Myocyte (in vitro differentiated cells): Measurements from ENCODE around the gene GIPC2. TPM values are rescaled to one million over a fixed set of nuclear protein-coding genes. Genes with fewer than 3 reads are reported as not detected.
"Not testable (repeated sequence)": the region's sequence is repeated elsewhere in the genome, so short reads cannot be mapped to it uniquely, and the experiment has no call there.

ENCODE experiments used
- DNase-seq: peaks from one replicate; pipeline ENCODE4 v3.0.0-alpha.2; 2012; ENCODE audit warnings: low read depth
- total RNA-seq: library from RNA; depleted of rRNA; stranded (reverse); fragments of >200 nt; gene quantifications from 2 replicates; pipeline ENCODE4 v1.2.3, GENCODE V29; 2014

The GIPC2 gene
- total RNA-seq, 1 donor from 2014 or later: 2.3 TPM

DNA sequence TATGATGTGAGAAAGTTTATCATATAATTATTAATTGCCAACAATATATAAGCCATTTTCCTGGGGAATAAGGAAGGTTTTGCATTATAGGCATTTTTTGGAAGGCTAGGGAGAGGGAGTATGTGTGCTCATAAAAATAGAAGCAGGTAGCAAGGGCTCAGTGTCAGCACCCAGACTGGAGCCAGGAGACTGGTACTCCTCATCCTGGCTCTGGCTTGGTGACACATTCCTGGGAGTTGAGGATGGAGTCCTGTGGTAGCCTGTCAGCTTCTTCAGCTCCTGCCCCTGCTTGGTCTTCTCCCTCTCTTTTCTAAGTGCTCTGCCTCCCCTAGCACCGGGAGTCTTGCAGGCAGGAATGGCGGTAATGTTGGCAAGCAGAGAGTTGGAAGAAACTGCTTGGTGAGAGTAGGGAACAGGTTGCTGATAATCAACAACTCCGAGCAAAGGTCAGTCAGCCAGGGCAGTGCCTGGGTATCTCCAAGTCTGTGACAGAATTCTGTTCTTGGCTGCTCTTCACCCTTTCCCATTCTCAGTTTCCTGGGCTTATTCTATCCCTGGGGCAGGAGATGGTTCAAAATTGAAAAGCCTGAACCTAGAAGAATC is 23.0 kb downstream of the GIPC2 start:
- DNase-seq: no peak

DNA sequence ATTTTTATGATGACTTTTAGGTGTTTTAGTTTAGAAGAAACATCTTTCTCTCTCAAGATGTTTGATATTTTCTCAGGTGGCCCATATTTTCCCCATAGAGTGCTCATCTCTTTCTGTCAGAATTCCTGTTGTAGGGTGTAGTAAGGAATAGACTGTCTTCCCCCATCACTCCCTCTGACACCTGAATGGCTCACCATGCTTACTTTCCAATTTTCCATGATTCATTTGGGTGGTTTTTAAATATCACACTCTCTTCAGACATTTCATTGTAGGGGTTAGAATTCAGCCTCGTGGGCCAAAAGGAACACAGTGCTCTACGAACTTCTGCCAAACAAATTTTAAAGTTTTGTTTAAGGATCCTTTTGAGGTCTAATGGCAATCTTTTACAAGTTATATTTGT is 24.0 kb downstream of the GIPC2 start:
- DNase-seq: no peak

GRCh38 chr1:78070210-78070609 is 24.4 kb downstream of the GIPC2 start:
- DNase-seq: no peak

DNA sequence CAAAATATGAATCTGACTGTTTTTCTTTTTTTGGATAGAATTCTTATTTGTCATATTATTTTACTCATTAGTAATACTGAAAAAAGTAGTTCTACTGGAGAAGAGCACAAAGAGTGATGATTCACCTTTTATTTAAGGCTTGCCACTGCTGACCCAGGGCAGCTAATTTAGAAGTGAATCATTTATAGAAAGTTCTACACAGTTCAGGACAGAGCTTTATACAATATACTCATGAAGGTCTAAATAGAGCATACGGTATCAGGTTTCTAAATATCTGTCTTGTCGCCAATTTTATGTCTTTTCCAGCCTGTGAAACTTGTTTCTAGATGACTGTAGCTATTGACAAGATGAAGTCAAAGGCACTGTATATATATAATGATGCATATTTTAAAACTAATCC is 25.0 kb downstream of the GIPC2 start:
- peak; percentile 83 for DNase-seq

GRCh38 chr1:78071696-78072095 is 25.9 kb downstream of the GIPC2 start:
- no peak for DNase-seq

DNA sequence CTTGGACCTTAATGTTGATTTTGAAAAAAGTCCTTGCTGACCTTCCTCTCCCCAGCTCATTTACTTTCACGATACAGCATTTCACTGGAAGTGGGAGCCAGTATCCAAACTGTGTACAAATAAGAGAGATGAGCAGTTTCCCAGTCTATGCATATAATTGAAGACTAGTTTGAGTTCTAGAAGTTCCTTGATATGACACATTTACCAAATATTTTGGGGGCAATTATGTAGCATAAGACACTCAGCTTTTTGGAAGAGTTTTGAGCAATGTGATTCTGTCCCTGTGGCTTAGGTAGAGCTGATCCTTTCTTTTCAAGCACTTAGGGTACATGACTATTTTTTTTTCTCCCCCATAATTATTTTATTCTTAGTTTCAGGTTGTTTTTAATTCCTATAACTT is 26.4 kb downstream of the GIPC2 start:
- no peak for DNase-seq

DNA sequence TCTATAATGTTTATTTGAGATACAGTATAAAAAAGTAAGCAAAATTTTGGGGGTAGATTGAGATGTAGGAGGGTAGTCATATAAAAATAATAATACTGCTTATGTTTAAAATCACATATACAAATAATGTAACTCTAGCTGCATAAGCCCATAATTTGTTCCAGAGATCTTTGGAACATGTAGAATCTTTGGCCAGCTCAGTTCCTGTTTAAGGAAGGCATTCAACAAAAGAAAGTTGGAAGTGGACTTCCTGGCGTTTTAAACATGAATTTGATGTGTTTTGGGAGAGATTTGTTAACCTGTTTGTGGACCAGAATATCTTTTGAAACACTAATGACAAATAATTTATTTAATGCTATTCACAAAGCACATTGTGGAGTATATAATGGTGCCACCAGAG is 27.7 kb downstream of the GIPC2 start:
- DNase-seq: no peak

GRCh38 chr1:78075621-78076020 is 29.9 kb downstream of the GIPC2 start:
- DNase-seq: no peak

DNA sequence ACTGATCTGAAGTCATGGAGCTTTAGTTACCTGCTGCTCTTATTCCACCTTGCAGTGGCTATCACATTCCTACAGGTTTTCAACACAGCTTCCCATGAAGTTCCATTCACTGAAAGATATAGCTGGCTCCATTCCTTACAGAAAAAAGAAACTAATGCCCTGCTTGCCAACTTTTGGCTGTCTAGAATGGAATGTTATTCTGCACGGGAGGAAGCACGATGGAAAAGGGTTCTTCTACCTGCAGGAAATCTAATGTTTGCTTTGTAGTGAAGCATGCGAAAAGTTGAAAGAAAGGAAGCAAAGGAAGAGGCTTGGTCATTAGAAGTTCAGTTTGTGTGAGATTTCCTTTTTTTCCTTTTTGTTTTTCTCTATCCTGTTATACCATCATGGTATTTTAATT is 32.6 kb downstream of the GIPC2 start:
- DNase-seq: no peak

- no peak for DNase-seq
These were observed 33.8 kb downstream of the GIPC2 start for GRCh38 chr1:78079580-78079979.

DNA sequence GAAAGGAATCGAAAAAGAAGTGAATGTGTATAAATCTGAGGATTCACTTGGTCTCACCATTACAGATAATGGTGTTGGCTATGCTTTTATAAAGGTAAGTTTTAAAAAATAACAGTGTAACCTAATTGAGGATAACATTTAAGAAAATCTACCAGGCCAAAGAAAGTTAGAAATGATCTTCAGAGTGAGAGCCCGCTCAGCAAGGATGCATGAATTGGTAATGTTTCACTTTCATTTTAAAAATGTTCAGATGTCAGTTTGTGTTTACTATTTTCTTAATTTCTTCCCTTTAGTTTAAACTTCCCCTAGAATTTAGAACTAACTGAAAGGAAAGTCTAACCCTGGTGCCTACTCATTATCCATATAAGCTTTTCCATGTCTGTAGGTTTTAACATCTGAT is 35.0 kb downstream of the GIPC2 start:
- DNase-seq: no peak

DNA sequence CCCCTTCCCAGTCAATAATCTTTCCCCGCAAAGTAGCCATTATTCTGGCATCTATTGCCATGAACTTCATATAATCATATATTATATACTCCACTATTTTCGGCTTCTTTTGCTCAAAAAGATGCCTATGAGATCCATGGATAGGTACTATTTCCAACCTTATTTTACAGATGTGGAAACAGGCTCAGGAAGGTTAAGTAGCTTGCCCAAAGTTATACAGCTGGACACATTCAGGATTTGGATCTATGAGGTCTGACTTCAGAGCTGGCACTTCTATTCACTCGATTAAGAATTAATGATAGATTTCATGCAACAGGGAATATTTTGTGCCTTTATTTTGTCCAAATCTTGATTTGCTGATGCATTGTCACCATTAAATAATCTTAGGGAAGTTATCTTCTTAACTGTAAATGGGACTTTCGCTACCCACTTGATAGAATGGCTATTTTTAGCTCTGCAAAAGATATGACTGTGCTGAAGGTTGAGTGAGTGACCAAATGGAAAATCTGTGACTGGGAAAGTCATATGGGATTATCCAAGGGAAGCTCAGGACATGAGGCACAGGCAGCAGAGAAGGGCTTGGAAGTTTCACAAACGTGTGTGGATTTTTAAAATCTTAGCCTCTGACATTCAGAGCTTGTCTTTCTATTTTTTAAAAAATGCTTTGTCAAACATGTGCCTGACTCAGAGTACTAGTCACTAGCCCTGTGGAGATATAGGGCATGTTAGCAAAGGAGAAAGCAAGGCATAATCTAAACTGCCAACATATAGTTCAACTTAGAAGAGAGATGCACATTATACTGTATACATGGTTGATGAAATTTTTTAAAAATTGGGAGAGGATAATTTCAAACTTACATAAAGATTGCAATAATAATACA is 36.5 kb downstream of the GIPC2 start:
- DNase-seq: peak; percentile 91

DNA sequence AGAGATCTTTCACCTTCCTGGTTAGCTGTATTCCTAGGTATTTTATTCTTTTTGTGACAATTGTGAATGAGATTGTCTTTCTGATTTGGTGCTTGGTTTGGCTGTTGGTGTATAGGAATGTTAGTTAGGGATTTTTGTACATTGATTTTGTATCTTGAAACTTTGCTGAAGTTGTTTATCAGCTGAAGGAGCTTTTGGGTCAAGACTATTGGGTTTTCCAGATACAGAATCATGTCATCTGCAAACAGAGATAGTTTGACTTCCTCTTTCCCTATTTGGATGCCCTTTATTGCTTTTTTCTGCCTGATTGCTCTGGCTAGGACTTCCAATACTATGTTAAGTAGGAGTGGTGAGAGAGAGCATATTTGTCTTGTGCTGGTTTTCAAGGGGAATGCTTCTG is 38.9 kb downstream of the GIPC2 start:
- DNase-seq: not testable (repeated sequence)

DNA sequence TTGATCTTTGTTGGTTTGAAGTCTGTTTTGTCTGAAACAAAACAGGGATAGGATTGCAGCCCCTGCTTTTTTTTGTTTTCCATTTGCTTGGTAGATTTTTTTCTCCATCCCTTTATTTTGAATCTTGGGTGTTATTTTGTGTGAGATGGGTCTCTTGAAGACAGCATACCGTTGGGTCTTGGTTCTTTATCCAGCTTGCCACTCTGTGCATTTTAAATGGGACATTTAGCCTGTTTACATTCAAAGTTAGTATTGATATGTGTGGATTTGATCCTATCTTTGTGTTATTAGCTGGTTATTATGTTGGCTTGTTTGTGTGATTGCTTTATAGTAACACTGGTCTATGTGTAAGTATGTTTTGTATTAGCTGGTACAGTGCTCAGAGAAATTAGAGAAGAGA is 40.9 kb downstream of the GIPC2 start:
- DNase-seq: no peak

DNA sequence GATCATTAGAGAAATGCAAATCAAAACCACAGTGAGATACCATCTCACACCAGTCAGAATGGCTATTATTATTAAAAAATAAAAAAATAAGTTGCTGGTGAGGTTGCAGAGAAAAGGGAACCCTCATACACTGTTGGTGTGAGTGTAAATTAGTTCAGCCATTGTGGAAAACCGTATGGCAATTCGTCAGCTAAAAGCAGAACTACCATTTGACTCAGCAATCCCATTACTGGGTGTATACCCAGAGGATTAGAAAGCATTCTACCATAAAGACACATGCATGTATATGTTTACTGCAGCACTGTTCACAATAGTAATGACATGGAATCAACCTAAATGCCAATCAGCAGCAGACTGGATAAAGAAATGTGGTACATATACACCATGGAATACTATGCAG is 42.2 kb downstream of the GIPC2 start:
- no peak for DNase-seq

GRCh38 chr1:78088486-78088885 is 42.7 kb downstream of the GIPC2 start:
- DNase-seq: no peak

DNA sequence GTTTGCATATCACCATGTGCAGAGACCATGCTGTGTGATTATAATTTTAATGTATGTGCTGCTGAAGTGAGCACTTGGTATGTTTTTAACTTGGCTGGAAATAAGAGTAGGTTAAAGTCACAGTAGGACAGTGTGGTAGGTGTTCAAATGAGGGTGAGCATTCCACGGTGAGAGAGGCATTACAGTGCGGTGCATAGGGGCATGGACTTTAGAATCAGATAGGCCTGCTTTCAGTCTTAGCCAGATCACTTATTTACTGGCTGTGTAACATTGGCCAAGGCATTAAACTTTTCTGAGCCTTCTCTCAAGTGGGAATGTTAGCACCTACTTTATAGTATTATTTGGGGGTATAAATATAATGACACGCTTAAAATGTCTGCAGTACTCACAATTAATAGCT is 43.2 kb downstream of the GIPC2 start:
- no peak for DNase-seq

DNA sequence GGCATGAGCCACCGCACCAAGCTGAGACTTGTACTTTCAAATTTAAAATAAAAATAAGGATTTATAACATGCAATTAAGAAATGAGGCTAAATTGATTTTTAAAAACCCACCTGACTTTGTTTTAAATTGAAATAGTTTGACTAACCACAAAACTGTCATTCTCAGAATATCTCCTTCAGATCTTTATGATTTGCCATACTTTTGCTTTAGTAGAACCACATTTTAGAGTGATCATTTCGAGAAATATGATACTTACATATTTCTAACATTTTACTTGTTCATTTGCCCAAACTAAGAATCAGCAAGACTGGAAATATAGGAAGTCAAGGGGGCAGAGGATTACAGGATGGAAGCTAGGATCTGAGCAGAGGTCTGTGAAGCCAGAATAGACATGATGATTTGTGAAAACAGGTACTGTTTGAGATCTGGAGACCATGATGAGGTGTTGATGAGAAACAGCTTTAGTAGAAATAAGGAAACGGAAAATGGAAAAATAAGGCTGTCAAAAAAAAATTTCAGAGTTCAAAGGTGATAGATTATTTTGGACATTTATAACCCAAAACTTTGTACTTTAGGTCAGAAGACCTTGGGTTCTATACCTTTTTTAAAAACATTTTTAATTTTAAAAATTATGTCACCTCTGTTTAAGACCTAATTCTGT is 44.8 kb downstream of the GIPC2 start:
- DNase-seq: no peak

GRCh38 chr1:78091215-78091813 is 45.5 kb downstream of the GIPC2 start:
- DNase-seq: no peak

DNA sequence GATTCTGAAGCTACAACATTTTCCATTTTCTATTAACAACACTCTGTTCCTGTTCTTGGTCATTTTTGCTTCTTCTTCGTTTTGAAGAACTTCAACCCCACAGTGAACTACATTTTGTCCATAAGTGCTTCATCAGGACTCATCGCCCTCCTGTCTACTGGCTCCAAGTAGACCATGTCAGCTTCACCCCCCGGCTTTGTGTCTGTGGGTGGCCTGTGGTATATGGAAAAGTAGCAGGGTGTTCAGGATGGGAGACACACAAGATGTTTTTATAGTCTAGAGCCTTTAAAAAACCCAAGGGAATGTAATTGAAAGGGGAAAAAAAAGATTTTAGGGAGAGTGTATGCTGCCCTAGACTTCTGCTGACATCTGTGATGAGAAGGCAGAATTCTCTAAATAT is 46.1 kb downstream of the GIPC2 start:
- DNase-seq: no peak

GRCh38 chr1:78092643-78093042 is 46.9 kb downstream of the GIPC2 start:
- peak; percentile 62 for DNase-seq

DNA sequence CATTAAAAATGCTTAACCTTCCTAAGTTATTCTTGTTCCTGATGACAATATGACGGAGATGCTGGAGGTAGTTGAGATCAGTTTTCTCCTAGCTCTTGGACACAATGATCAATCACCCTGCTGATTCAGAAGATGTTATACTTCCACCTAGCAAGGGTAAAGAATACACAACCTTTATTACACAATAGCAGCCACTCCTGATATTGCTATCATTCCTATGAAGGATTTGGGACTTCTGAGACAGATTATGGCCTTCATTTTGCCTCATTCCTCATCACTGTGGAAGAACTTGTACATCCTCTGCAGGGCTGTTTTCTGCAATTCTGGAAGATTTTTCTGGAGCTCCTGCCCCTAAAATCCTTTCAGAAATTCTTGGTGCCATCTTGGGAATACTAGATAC is 47.8 kb downstream of the GIPC2 start:
- DNase-seq: no peak
